GM19463 (cell line): Measurements from ENCODE around the gene NANOGP8.
"Not testable (repeated sequence)": the region's sequence is repeated elsewhere in the genome, so short reads cannot be mapped to it uniquely, and the experiment has no call there.

Experiments
- ATAC-seq: cut with Tn5 transposase; IDR thresholded peaks from one replicate; pipeline ENCODE4 v1.9.1; 2021; ENCODE audit warnings: mild to moderate bottlenecking, moderate library complexity; ENCODE audit not compliant: unreplicated experiment

NANOGP8 gene

DNA sequence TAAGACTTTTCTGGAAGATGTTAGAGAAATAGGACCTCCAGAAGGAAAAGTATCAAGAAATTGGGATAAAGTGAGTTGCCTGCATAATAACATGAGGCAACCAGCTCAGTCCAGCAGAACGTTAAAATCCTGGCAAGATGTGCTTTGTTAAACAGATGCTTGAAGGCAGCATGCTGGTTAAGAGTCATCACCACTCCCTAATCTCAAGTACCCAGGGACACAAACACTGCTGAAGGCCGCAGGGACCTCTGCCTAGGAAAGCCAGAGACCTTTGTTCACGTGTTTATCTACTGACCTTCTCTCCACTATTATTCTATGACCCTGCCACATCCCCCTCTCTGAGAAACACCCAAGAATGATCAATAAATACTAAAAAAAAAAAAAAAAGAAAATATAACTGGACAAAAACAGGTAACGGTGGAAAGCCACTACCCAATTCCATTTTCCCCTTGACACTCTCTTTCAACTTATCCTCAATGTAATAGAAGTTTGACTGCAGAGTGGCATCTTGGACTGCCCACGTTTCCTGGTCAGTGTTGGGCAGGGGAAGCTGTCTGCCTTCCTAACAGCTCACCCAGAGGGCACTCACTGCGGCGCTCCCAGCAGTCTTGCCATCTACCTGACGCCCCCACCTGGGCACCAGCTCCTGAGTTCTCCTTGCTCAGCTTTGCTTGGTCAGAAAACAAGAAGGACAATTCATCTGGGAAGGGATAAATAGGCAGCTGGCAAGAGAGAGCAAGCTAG lies at the start of gene NANOGP8:
Gene NANOGP8 (minus strand): TSS at position 120 of the 744 bp plus-strand sequence. CDS start 185 bp downstream, outside the sequence.
- ATAC-seq, result not testable (repeated sequence)

DNA sequence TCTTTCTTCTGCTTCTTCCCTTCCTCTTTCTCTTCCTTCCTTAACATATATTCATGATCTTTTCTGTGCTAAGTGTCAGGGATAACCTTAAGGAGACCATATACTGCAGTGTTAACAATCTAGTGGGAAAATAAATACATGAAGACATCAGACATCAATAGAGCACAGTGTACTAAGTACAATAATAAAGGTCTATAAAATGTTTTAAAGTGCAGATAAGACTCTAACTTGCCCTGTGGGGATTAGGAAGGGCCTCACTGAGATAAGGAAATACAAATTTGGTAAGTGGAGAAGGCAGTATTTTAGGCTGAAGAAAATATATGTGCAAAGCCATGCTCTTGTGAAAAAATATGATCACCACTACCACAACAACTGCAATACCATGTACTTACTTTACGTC lies 49.2 kb upstream of the NANOGP8 start:
- ATAC-seq, result no peak

DNA sequence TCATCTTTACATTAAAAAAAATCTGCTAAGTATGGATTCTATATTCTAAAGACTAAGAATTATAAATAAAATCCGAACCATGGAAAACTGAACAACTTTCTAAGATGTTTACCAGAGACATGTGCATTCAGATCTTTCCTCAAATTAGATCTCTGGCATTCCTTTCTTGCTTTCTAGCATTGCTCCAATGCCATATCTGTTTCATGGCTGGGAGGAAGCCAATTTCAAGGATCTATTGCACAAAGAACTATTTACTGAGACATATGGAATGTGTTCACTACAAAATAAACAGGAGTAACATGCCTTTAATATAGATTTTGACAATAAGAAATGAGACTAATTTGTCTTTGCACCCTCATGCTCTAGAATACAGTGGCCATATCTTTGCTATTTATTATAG lies 45.1 kb upstream of the NANOGP8 start:
- no peak for ATAC-seq

DNA sequence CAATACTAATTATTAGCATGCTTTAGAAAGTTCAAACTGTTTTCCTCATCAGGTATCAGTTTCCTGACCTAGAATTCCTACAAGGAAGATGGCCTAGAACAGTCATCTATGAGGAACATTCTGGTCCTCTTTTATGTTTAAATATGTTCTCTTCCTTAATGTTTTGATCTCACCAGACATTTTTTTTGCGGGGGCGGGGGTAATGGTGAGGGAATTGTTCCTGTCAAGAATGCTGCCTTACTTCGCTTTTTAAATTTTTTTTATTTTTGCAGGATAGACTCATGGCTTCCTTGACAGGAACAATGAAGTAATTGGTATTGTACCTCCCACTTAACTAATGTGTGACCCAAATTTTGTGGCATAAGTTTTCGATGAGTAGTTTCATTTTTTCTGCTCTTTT lies 44.3 kb upstream of the NANOGP8 start:
- no peak for ATAC-seq

- no peak for ATAC-seq
These were observed 42.6 kb upstream of the NANOGP8 start for GRCh38 chr15:35127717-35128116.

DNA sequence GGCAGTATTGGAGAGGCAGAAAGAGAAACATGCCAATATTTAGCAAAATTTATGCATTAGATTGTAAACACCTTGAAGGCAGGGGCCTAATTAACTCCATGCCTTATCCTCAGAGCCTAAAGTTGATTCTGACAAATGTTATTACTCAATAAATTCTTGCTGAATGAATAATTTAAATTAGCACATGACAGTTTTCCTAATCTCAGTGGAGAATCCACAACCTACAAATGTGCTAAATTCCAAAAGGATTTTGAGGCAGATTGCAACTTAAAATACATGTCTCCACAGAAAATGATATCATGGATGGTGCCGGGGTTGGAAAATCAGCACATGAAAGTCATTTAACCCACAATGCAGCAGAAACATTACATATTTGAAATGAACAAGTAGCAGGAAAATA lies 41.1 kb upstream of the NANOGP8 start:
- ATAC-seq, result no peak

- ATAC-seq, result no peak
These were observed 38.6 kb upstream of the NANOGP8 start for GRCh38 chr15:35123743-35124142.

DNA sequence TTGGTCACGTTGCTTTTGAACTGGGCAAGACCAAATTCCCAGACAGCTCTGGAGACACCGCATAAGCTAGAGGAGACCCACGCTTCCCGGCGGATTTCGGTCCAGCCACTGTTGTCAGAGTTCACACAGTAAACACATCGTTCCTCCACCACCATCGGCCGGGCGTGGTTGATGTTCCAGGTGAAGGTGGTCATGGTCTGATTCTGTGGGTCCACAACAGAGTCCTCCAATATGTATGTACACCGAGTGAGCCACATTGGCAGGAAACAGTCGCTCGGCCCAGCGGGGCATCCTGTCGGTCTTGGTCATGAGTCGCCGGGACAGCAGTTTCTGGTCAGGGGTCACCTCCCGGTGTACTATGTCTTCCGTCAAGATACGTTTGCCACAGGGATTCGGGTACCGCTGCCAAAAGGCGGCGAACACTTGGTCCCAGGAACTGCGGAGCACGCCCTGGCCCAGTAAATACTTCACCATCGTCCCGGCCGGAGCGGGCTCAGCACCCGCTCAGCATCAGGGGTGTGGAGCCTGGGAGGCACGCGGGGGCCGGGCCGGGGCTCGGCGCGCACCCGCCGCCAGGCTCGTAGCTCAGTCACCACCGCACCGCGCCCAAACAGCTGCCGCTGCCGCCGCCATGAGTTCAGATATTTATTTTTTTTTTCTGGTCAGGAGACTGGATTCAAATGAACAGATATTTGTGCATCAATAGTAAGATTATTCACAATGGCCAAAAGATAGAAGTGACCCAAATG lies 36.7 kb upstream of the NANOGP8 start:
- ATAC-seq, result no peak

DNA sequence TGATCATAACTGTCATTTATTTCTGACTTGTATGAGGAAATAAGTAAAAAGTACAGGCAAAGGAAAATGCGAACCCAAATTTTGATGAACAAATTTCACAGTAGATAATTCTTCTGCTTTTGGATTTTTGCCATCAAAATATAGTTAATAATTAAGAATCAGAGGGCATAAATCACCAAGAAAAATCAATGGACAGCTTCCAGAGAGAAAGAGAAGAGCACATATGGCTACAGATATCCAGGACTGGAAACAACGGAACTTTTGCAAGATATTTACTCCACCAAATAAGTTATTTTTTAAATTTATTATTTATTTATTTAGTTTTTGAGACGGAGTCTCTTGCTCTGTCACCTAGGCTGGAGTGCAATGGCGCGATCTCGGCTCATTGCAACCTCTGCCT lies 35.1 kb upstream of the NANOGP8 start:
- no peak for ATAC-seq

DNA sequence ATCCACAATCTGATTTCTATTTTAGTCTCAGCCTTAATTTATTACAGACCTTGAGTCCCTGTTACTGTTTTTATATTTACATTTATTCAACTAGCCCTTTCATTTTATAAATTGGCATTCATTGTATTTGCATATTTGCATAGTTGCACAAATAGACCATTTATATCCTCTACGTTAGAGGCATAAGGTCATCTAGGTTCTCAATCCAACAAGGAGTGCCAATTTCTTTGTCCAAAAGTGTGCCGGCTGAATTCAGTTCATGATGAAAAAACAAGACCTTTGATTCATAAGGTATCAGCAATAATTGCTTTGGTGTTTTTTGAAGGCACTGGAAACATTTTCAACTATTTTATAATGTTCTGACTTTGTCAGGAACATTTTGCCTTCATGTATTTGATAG lies 33.9 kb upstream of the NANOGP8 start:
- ATAC-seq, result no peak

GRCh38 chr15:35117543-35118265 lies 32.6 kb upstream of the NANOGP8 start:
- ATAC-seq, result no peak

- no peak for ATAC-seq
These were observed 30.1 kb upstream of the NANOGP8 start for GRCh38 chr15:35115155-35115725.

DNA sequence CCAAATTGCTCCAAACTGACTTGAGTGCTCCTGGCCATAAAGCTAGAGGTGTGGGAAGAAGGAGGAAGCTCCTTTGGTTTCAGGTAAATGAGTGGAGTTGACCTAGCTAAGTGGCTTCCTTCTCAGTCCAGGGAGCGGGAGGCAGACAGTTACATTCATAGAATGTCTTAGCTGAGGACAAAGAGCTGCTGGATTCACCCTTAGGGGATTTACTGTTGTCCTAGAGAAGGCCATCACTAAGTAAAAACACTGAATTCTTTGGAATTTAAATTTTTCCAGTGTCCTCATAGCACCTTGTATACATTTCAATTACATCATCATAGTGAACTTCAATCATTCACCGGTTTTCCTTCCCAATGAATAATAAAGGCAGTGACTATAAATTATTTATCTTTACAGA lies 27.3 kb upstream of the NANOGP8 start:
- ATAC-seq, result no peak

DNA sequence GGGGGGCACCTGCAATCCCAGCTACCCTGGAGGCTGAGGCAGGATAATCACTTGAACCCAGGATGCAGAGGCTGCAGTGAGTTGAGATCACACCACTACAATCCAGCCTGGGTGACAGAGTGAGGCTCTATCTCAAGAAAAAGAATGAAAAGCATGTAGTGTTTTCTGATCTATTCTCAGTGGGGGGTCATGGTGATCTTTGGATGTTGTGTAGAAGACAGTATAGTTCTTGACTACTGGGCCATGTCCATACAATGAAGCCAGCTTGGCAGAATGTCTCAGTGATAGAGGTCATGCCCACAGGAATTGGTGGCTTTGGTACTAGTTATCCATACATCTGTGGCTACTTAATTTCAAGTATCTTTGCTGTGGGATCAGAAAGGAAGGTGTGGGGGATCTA lies 26.8 kb upstream of the NANOGP8 start:
- ATAC-seq, result no peak

DNA sequence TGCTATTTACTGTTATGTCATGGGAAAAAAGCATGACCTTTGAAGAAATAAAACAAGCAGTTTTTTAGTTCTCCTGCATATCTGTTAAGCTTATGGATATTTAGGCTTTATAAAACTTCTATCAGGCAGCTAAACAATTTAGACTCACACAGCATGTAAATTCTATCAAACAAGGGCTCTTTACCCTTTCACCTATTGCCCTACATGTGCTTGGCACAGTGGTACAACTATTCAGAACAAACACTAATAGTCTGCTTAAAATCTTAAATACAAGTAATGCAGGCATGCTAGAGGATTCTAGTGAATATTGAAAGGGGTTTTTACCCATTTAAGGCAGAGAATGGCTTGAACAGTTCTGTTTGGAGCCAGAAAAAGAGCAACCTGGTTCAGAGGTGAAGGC lies 23.4 kb upstream of the NANOGP8 start:
- ATAC-seq, result no peak

- ATAC-seq, result no peak
These were observed 22.5 kb upstream of the NANOGP8 start for GRCh38 chr15:35107561-35107960.

DNA sequence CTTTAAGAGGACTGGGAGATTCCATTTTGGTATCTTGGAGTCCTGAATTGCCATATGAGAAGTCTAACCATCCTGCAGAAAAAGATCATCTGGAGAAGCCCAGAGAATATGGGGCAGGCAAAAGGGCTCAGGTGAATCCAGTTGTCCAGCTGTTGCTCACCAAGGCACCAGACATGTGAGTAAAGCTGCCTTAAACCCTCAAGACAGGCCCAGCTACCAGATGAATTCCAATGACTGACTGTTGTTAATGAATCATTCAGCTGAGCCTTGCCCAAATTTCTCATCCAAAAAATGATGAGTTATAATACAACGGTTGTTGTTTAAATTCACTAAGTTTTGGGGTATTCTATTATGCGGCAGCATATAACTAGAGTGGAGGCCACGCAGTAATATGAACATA lies 22.0 kb upstream of the NANOGP8 start:
- no peak for ATAC-seq

- ATAC-seq, result no peak
These were observed 19.5 kb upstream of the NANOGP8 start for GRCh38 chr15:35104526-35105147.

- no peak for ATAC-seq
These were observed 17.1 kb upstream of the NANOGP8 start for GRCh38 chr15:35102186-35102585.

DNA sequence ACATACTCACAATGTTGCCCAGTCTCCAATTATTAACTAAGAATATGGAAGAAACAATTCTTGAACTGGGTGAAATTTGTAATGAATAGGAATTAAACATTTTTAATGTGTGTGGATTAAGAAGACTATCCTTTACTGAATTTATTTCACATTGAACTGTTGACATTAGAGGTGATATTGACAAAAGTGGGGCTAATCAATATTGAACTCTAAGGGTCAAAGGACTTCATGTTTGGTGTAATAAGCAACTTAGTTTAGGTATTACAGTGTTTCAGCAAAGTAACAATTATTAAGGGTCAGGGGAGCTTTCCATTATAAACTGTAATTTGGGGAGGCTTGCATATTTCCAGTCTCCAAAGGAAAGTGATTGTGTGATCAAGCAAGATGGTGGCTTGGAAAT lies 16.2 kb upstream of the NANOGP8 start:
- no peak for ATAC-seq

GRCh38 chr15:35098737-35099136 lies 13.6 kb upstream of the NANOGP8 start:
- no peak for ATAC-seq
